Stimulated activated naive CD4-positive, alpha-beta T cell (primary cell): ENCODE results near the gene RAD54L.
A peak's percentile ranks its signal among the peaks of the same experiment; 100 is the strongest.
"Not testable (repeated sequence)": the region's sequence is repeated elsewhere in the genome, so short reads cannot be mapped to it uniquely, and the experiment has no call there.

ENCODE experiments used
- DNase-seq, 6 experiments: peaks; one replicate each; lab custom pipeline; 2025; lab: John Stamatoyannopoulos, UW

RAD54L gene

GRCh38 chr1:46247436-46248121, at the start of gene RAD54L:
TSS of gene RAD54L (plus strand) at chr1:46247763. CDS start at chr1:46248406, 643 bp downstream.
- DNase-seq, result peak; percentile 91 to 97 (median 95)

GRCh38 chr1:46197964-46198811, 49.4 kb upstream of the RAD54L start, which contains the start of gene POMGNT1:
TSS of gene POMGNT1 (minus strand) at chr1:46198434. CDS start at chr1:46197821, 613 bp downstream.
- peak; percentile 49 to 79 (median 68) for DNase-seq

GRCh38 chr1:46199233-46199749, 48.3 kb upstream of the RAD54L start:
- no peak for DNase-seq

GRCh38 chr1:46203738-46204405, 43.7 kb upstream of the RAD54L start:
- DNase-seq, result no peak

GRCh38 chr1:46204406-46204742, 43.2 kb upstream of the RAD54L start:
- DNase-seq, result no peak

- no peak for DNase-seq
These were observed 42.4 kb upstream of the RAD54L start for GRCh38 chr1:46205141-46205540.

GRCh38 chr1:46205791-46206190, 41.8 kb upstream of the RAD54L start:
- no peak for DNase-seq

- DNase-seq, result no peak
These were observed 41.2 kb upstream of the RAD54L start for GRCh38 chr1:46206399-46206798.

GRCh38 chr1:46210561-46210960, 37.0 kb upstream of the RAD54L start:
- DNase-seq, result no peak

GRCh38 chr1:46211051-46211450, 36.5 kb upstream of the RAD54L start:
- no peak for DNase-seq

- no peak for DNase-seq
These were observed 32.1 kb upstream of the RAD54L start for GRCh38 chr1:46215504-46215903.

GRCh38 chr1:46218443-46218842, 29.1 kb upstream of the RAD54L start:
- no peak for DNase-seq

- DNase-seq, result no peak
These were observed 27.7 kb upstream of the RAD54L start for GRCh38 chr1:46219551-46220520.

- no peak for DNase-seq
These were observed 26.8 kb upstream of the RAD54L start for GRCh38 chr1:46220808-46221207.

- no peak for DNase-seq
These were observed 25.8 kb upstream of the RAD54L start for GRCh38 chr1:46221749-46222148.

GRCh38 chr1:46223055-46223454, 24.5 kb upstream of the RAD54L start:
- not testable (repeated sequence) for DNase-seq

GRCh38 chr1:46223472-46223943, 24.1 kb upstream of the RAD54L start:
- DNase-seq, result peak in 5 of 6 experiments; percentile 14 to 52 (median 30)

GRCh38 chr1:46224966-46225365, 22.6 kb upstream of the RAD54L start:
- no peak for DNase-seq

GRCh38 chr1:46231231-46231630, 16.3 kb upstream of the RAD54L start:
- DNase-seq, result not testable (repeated sequence)

GRCh38 chr1:46236882-46237281, 10.7 kb upstream of the RAD54L start:
- DNase-seq, result no peak

GRCh38 chr1:46238865-46239264, 8.7 kb upstream of the RAD54L start:
- DNase-seq, result not testable (repeated sequence)
